GM12892 (cell line): Measurements from ENCODE around the gene DCX.

Experiments used
- POLR2A ChIP-seq: IDR thresholded peaks from 2 replicates; pipeline ENCODE4 v1.6.1; 2011; ENCODE audit warnings: low read depth, low read length, control low read depth
- POLR2AphosphoS5 ChIP-seq: IDR thresholded peaks from 2 replicates; pipeline ENCODE4 v1.6.1; 2011; ENCODE audit warnings: low read depth, low read length, control low read depth

GRCh38 chrX:111431001-111431400 is 19.0 kb upstream of the DCX start:
- TF ChIP-seq POLR2AphosphoS5 = no peak
- no peak for TF ChIP-seq POLR2A
